Activated naive CD4-positive, alpha-beta T cell (primary cell): ENCODE data around the gene PLPPR1.

Experiments
- DNase-seq, 4 experiments: peaks; one replicate each; lab custom pipeline; 2025; lab: John Stamatoyannopoulos, UW

PLPPR1 gene

DNA sequence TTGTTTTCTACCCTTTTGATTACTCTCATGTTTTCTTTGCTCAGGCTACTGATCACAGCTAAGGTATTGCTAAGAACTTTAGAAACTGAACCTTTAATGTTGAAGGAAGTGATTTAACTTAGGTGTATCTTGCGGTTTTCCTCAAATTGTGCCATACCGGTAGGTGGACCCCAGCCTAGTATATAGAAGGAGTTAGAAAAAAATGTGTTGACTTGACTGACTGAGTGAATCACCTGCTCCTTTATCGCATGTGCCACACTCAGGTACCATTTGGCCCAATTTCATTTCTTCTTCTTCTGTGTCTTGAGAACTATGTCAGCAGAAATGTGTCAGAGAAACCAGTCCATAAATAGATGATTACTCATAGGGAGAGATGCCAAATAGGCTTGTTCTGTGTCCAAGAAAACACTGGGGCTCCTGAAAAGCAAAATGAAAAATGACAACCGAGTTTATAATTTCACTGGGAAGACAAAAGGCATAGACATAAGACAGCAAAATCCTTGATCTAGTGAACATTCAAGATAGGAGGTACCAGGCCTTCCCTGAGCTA lies 19.4 kb downstream of the PLPPR1 start:
- DNase-seq: no peak

DNA sequence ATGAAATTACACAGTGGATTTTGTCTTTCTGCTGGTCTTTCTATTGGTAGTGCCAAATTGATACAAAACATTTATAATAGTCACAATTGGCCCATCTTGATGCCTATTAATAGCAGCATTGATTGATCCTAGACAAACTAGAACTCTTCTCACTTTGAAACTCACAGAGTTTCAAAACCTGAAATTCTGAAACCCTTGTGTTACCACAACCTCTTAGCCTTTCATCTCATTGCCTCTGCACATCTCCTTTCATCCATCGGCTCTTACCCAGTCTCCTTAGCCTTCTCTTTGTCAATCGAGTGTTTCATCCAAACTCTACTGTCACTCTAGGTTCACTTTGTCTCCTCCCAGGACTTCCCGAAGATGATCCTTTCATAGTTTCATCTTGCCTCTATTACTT lies 22.1 kb downstream of the PLPPR1 start:
- no peak for DNase-seq

- no peak for DNase-seq
These were observed 26.1 kb downstream of the PLPPR1 start for GRCh38 chr9:101054657-101055056.

DNA sequence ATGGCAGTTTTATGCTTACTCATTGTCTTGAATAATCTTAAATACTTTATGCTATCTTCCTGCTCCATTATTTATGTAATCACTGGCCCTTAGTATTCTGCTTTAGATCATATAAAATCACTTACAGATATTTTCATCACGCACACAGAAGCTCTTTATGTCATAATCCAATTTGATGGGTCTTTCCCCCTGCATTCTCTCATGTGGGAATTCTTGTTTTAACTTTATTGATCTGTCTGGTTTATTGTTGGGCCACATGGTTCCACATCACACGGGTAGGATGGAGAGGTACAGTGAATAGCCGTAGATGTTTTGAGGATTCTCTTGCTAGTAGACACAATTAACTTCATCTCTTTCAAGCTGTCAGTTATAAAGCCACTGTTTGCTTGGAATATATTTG lies 27.0 kb downstream of the PLPPR1 start:
- no peak for DNase-seq

GRCh38 chr9:101062686-101063085 lies 34.2 kb downstream of the PLPPR1 start:
- no peak for DNase-seq

- DNase-seq: no peak
These were observed 34.7 kb downstream of the PLPPR1 start for GRCh38 chr9:101063192-101063591.

DNA sequence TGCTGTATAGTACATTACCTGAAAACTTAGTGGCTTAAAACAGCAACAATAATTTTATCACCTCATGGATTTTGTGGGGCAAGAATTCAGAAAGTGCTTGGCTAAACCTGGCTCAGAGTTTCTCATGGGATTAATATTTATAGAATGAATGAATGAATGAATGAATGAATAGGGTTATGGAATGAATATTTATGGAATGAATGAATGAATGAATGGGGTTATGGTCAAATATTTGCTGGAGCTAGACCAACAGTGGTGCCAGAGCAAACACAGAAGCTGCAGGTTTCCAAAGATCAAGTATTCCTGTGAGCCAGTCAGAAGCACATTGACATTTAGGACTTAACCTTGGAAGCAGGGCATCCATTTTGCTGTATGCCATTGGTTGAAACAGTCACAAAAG lies 35.7 kb downstream of the PLPPR1 start:
- no peak for DNase-seq

DNA sequence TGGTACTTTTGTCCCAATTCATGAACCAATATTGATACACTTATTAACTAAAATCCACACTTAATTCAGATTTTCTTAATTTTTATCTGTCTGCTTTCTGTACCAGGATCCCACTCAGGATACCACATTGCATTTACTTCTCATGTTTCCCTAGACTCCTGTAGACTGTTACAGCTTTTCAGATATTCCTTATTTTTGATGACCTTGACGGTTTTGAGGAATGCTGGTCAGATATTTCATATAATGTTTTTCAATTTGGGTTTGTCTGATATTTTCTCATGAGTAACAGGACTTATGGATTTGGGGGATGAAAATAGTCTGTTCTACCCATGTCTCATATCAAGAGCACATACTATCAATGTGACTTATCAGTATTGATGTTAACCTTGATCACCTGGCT lies 37.4 kb downstream of the PLPPR1 start:
- no peak for DNase-seq

GRCh38 chr9:101068696-101069095 lies 40.2 kb downstream of the PLPPR1 start:
- DNase-seq: no peak

DNA sequence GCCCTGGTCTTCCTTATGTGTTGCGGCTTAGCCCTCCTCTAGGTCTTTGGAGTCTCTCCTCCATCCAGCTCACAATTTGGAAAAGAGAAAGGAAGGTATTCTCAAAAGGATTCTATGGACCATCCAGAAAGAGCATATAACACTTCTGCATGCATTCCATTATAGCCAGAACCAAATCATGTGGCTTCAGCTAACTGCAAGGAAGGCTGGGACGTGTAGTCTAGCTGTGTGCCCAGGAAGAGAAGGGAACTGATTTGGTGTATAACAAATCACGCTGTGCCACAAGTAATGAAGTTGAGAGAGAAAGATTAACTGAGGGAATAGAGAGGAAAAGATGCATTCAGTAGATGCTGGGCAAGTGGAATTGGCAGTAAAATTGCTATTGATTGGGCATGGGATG lies 43.7 kb downstream of the PLPPR1 start:
- DNase-seq: no peak

- no peak for DNase-seq
These were observed 44.6 kb downstream of the PLPPR1 start for GRCh38 chr9:101073122-101073521.

- DNase-seq: no peak
These were observed 53.1 kb downstream of the PLPPR1 start for GRCh38 chr9:101081641-101082040.

- no peak for DNase-seq
These were observed 55.1 kb downstream of the PLPPR1 start for GRCh38 chr9:101083448-101084202.

GRCh38 chr9:101087426-101087825 lies 58.9 kb downstream of the PLPPR1 start:
- DNase-seq: no peak

DNA sequence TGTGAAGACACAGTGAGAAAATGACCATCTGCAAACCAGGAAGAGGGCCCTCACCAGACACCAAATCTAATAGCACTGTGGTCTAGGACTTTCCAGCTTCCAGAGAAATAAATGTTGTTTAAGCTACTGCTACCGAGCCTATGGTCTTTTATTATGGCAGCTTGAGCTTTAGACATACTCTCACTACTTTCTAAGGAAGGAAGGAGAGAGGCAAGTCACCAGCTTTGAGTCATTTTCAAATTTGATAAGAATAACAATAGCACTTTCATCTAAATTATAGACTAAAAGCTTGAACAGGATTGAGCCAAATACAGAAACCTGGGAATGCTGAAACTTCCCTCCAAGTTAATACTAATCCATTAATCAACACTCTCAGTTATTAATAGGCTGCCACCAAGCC lies 64.4 kb downstream of the PLPPR1 start:
- no peak for DNase-seq

DNA sequence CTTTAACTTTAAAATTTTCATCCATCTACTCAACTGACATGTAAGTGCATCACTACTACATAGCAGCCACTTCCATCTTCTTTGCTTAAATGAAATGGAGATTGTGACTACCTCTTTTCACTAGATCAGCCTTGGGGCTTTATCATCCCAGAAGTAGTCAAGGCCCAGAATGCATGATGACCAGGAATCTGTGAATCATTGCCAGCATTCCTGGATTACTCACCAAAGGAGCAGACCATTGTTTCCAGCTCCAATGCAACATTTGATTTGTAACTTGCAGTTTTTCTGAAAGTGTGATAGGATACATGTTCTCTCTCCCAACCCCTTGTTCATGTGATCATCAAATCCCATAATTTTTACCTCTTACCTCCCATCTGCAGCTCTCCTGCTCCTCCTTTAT lies 65.1 kb downstream of the PLPPR1 start:
- no peak for DNase-seq

- DNase-seq: no peak
These were observed 66.2 kb downstream of the PLPPR1 start for GRCh38 chr9:101094686-101095085.

GRCh38 chr9:101097210-101097609 lies 68.7 kb downstream of the PLPPR1 start:
- DNase-seq: no peak

- DNase-seq: no peak
These were observed 69.9 kb downstream of the PLPPR1 start for GRCh38 chr9:101098392-101098791.

DNA sequence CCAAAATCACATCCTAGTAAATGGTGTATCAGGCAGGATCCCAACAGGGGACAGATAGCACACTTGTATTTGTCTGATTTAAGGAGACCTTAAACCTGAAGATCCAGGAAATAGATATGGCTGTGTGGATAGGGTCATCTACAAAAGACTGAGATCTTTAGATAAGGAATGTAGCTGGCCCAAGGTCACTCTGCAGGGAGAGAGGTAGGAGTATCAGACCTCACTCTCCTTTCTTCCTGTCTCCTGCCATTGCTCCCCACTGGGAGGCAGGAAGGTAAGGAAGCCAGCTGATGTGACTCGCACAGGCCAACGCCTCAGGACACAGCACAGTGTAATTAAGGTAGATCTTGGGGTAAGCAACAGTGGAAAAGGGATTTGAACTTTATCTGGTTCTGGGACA lies 85.8 kb downstream of the PLPPR1 start:
- DNase-seq: no peak

GRCh38 chr9:101115102-101115501 lies 86.6 kb downstream of the PLPPR1 start:
- DNase-seq: no peak

DNA sequence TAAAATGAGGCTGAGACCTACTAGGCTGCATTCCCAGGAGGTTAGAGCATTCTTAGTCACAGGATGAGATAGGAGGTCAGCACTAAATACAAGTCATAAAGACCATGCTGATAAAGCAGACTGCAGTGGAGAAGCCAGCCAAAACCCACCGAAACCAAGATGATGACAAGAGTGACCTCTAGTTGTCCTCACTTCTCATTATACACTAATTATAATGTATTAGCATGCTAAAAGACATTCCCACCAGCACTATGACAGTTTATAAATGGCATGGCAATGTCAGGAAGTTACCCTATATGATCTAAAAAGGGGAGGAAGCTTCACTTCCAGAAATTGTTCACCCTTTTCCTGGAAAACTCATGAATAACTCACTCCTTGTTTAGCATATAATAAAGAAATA lies 88.6 kb downstream of the PLPPR1 start:
- DNase-seq: no peak

DNA sequence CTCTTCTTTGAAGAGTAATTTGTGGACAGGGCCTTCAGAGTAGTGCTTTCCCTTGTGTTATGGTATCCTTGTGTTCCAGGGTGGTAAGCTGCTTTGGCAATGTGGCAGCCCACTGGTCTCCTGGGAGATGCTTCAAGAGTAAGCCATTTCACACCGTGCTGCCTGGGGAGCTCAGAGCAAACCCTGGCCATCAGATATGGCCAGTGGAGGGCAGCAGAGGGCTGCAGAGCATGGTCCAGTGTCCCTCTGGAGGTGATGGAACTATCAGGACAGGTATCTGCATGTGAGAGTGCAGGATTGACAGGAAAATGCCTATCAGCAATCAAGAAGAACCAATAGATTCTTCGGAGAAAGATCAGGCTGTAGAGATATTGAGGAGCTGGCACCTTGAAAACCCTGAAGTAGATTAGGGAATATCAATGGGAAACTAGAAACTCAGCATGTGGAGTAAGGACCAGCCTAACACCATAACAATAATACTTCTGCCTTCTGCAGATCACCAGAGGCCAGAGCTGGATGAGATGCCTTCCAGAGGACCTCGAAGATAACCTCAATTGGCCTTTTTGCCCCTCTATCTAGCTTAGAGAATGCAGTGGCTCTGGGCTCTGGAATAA lies 90.8 kb downstream of the PLPPR1 start:
- no peak for DNase-seq
